H9 (cell line): Measurements from ENCODE around the gene TMOD1. TPM values are rescaled to one million over a fixed set of nuclear protein-coding genes. Genes with fewer than 3 reads are reported as not detected.

Experiments used
- DNase-seq: peaks from one replicate; pipeline ENCODE4 v3.0.0-alpha.2; 2017
- H2AFZ ChIP-seq: one replicate; pipeline ENCODE4 v1.6.1; 2013; ENCODE audit warnings: mild to moderate bottlenecking, low read length, control low read depth, moderate library complexity
- H2AK5ac ChIP-seq: 2 replicates; pipeline ENCODE4 v1.6.1; 2013; ENCODE audit warnings: low read length, control low read depth, mixed read lengths; ENCODE audit not compliant: insufficient read length
- H2BK120ac ChIP-seq: one replicate; pipeline ENCODE4 v1.6.1; 2013; ENCODE audit warnings: low read depth, mild to moderate bottlenecking, low read length, control low read depth, inconsistent platforms; ENCODE audit not compliant: poor library complexity, severe bottlenecking
- H2BK12ac ChIP-seq: 2 replicates; pipeline ENCODE4 v1.6.1; 2013; ENCODE audit warnings: low read length, control low read depth, mixed read lengths, low read depth; ENCODE audit not compliant: insufficient read length
- H2BK15ac ChIP-seq: 2 replicates; pipeline ENCODE4 v1.6.1; 2013; ENCODE audit warnings: low read depth, low read length, control low read depth
- H2BK20ac ChIP-seq: one replicate; pipeline ENCODE4 v1.6.1; 2013; ENCODE audit warnings: low read depth, mild to moderate bottlenecking, low read length, control low read depth, inconsistent platforms; ENCODE audit not compliant: poor library complexity, severe bottlenecking
- H2BK5ac ChIP-seq: 2 replicates; pipeline ENCODE4 v1.6.1; 2013; ENCODE audit warnings: low read length, control low read depth, mixed read lengths; ENCODE audit not compliant: insufficient read length
- H3K14ac ChIP-seq: 2 replicates; pipeline ENCODE4 v1.6.1; 2013; ENCODE audit warnings: low read length, control low read depth; ENCODE audit not compliant: insufficient read depth
- H3K18ac ChIP-seq: 2 replicates; pipeline ENCODE4 v1.6.1; 2013; ENCODE audit warnings: low read depth, mild to moderate bottlenecking, mixed read lengths, low read length, control low read depth; ENCODE audit not compliant: insufficient read length
- H3K23ac ChIP-seq: 2 replicates; pipeline ENCODE4 v1.6.1; 2013; ENCODE audit warnings: low read length, control low read depth, mixed read lengths, low read depth; ENCODE audit not compliant: insufficient read length
- H3K23me2 ChIP-seq: 2 replicates; pipeline ENCODE4 v1.6.1; 2013; ENCODE audit warnings: low read depth, mild to moderate bottlenecking, mixed read lengths, low read length, control low read depth; ENCODE audit not compliant: insufficient read length, poor library complexity, severe bottlenecking
- H3K27ac ChIP-seq: 2 replicates; pipeline ENCODE4 v1.5.1; 2013; ENCODE audit warnings: low read length, control low read depth, mixed read lengths, low read depth; ENCODE audit not compliant: insufficient read length
- H3K27me3 ChIP-seq: 2 replicates; pipeline ENCODE4 v1.6.1; 2013; ENCODE audit warnings: low read length, control low read depth, inconsistent platforms; ENCODE audit not compliant: insufficient read depth
- H3K4ac ChIP-seq: 2 replicates; pipeline ENCODE4 v1.6.1; 2013; ENCODE audit warnings: low read depth, mild to moderate bottlenecking, control low read depth, inconsistent platforms, low read length, moderate library complexity
- H3K4me1 ChIP-seq: 2 replicates; pipeline ENCODE4 v1.6.1; 2013; ENCODE audit warnings: low read length, control low read depth, inconsistent platforms; ENCODE audit not compliant: insufficient read depth
- H3K4me2 ChIP-seq: 2 replicates; pipeline ENCODE4 v1.6.1; 2013; ENCODE audit warnings: low read length, control low read depth, mixed read lengths; ENCODE audit not compliant: insufficient read length, insufficient read depth
- H3K56ac ChIP-seq: 2 replicates; pipeline ENCODE4 v1.6.1; 2013; ENCODE audit warnings: low read depth, mild to moderate bottlenecking, mixed read lengths, low read length, control low read depth; ENCODE audit not compliant: insufficient read length
- H3K79me1 ChIP-seq: 2 replicates; pipeline ENCODE4 v1.6.1; 2013; ENCODE audit warnings: low read depth, mild to moderate bottlenecking, moderate library complexity, low read length, control low read depth, inconsistent platforms; ENCODE audit not compliant: insufficient read depth, poor library complexity, severe bottlenecking
- H3K79me2 ChIP-seq: 2 replicates; pipeline ENCODE4 v1.6.1; 2013; ENCODE audit warnings: low read length, control low read depth, inconsistent platforms; ENCODE audit not compliant: insufficient read depth
- H3K9ac ChIP-seq: 2 replicates; pipeline ENCODE4 v1.6.1; 2013; ENCODE audit warnings: low read length, control low read depth, mixed read lengths; ENCODE audit not compliant: insufficient read length; ENCODE audit errors: extremely low read depth
- H3K9me3 ChIP-seq: one replicate; pipeline ENCODE4 v1.6.1; 2013; ENCODE audit warnings: low read depth, low read length, inconsistent platforms; ENCODE audit not compliant: control insufficient read depth
- H3T11ph ChIP-seq: one replicate; pipeline ENCODE4 v1.6.1; 2013; ENCODE audit warnings: mild to moderate bottlenecking, low read length, control low read depth, inconsistent platforms
- H4K20me1 ChIP-seq: one replicate; pipeline ENCODE4 v1.6.1; 2013; ENCODE audit not compliant: control insufficient read depth, insufficient read length, insufficient read depth
- H4K5ac ChIP-seq: 2 replicates; pipeline ENCODE4 v1.6.1; 2013; ENCODE audit warnings: low read depth, mild to moderate bottlenecking, mixed read lengths, low read length, control low read depth; ENCODE audit not compliant: insufficient read length
- H4K8ac ChIP-seq: replicated peaks from 2 replicates; pipeline ENCODE4 v1.6.1; 2013; ENCODE audit warnings: low read length, control low read depth, mixed read lengths, low read depth; ENCODE audit not compliant: insufficient read length
- H4K91ac ChIP-seq: 2 replicates; pipeline ENCODE4 v1.6.1; 2013; ENCODE audit warnings: low read depth, mild to moderate bottlenecking, moderate library complexity, mixed read lengths, low read length, control low read depth; ENCODE audit not compliant: insufficient read length
- H3K27ac Mint-ChIP-seq, 3 experiments: 2 replicates in 2 of 3; 3 replicates in 1 of 3; pipeline ENCODE4 v1.8.0; 2020 to 2021; ENCODE audit warnings: mixed read lengths in 3 of 3, mild to moderate bottlenecking in 1 of 3, moderate library complexity in 1 of 3
- H3K27me3 Mint-ChIP-seq: 2 replicates; pipeline ENCODE4 v1.8.0; 2021; ENCODE audit warnings: low read depth, mild to moderate bottlenecking, moderate library complexity, mixed read lengths
- H3K36me3 Mint-ChIP-seq, 3 experiments: 2 replicates in 2 of 3; 3 replicates in 1 of 3; pipeline ENCODE4 v1.8.0; 2020 to 2021; ENCODE audit warnings: low read depth in 3 of 3, mixed read lengths in 3 of 3; ENCODE audit not compliant: insufficient read depth in 1 of 3
- H3K4me1 Mint-ChIP-seq, 2 experiments: 2 replicates each; pipeline ENCODE4 v1.8.0; 2020; ENCODE audit warnings: mixed read lengths in 2 of 2
- H3K4me3 Mint-ChIP-seq, 2 experiments: 2 replicates in 1 of 2; 3 replicates in 1 of 2; pipeline ENCODE4 v1.8.0; 2020 to 2021; ENCODE audit warnings: mild to moderate bottlenecking in 2 of 2, mixed read lengths in 2 of 2, moderate library complexity in 1 of 2
- H3K9me3 Mint-ChIP-seq, 2 experiments: 2 replicates in 1 of 2; 3 replicates in 1 of 2; pipeline ENCODE4 v1.8.0; 2020; ENCODE audit warnings: mild to moderate bottlenecking in 2 of 2, mixed read lengths in 2 of 2, moderate library complexity in 1 of 2
- CTCF ChIP-seq: fragments of 200-600 bp; sonication (generic); conservative IDR thresholded peaks from 3 replicates; pipeline ENCODE4 v1.8.0; 2021; ENCODE audit warnings: antibody characterized with exemption, mild to moderate bottlenecking
- WGBS: extraction: QIAGEN DNeasy Blood & Tissue Kit; methylation state at CpG from one replicate; pipeline ENCODE4 v1.1.7; 2013; ENCODE audit warnings: missing lambda C conversion rate, low lambda C conversion rate, mixed read lengths; ENCODE audit not compliant: insufficient read length; ENCODE audit errors: extremely low coverage; 5-methylcytosine and 5-hydroxymethylcytosine counted together
- total RNA-seq: library from RNA; stranded (reverse); gene quantifications from 2 replicates; pipeline ENCODE4 v1.2.1, GENCODE V29; 2021

The TMOD1 gene
- total RNA-seq, 1 experiment from 2014 or later: 0.98 TPM

- Histone ChIP-seq H4K20me1 (no peaks in the 10 kb centered on the region), H2BK20ac (no peak overlapping the region), H3K27me3 (no peaks in the 10 kb centered on the region; the same call in 1 of the 2 replicates), H2AK5ac (no peak overlapping the region), H3K27ac (no peak overlapping the region), H2BK15ac (no peak overlapping the region), H2AFZ (no peak overlapping the region), H3K79me2 (no peaks in the 10 kb centered on the region), H3K23me2 (no peaks in the 10 kb centered on the region), H4K91ac (no peak overlapping the region), H2BK12ac (no peak overlapping the region), H3K23ac (no peak overlapping the region), H2BK5ac (no peak overlapping the region), H4K5ac (no peak overlapping the region), H3K56ac (no peak overlapping the region), H4K8ac (no peak overlapping the region), H3K18ac (no peak overlapping the region), H3K79me1 (no peaks in the 10 kb centered on the region), H3K9ac (no peak overlapping the region), H3T11ph (no peak overlapping the region), H2BK120ac (no peak overlapping the region), H3K4me2 (no peak overlapping the region), H3K4ac (no peak overlapping the region), H3K4me1 (no peaks in the 10 kb centered on the region), H3K14ac (no peak overlapping the region), H3K9me3 (no peaks in the 10 kb centered on the region)
- Mint-ChIP-seq H3K27ac (peak overlapping the region in 1 of 3 experiments; percentile 42; a peak in 1 of 7 replicates), H3K36me3 (no peaks in the 10 kb centered on the region; a peak in 1 of 7 replicates), H3K9me3 (no peaks in the 10 kb centered on the region), H3K27me3 (peaks cover 2% of the 10 kb centered on the region), H3K4me1 (peaks cover 10 to 16% of the 10 kb centered on the region in 2 experiments), H3K4me3 (no peak overlapping the region)
- no CpG with 5 or more reads among the region's 11 CpGs for WGBS
- no peak for DNase-seq
- no peak for TF ChIP-seq CTCF
These were observed 18.0 kb downstream of the TMOD1 start for GRCh38 chr9:97519441-97519970.
